H1 (cell line): ENCODE results near the gene LMBR1. TPM values are rescaled to one million over a fixed set of nuclear protein-coding genes. Genes with fewer than 3 reads are reported as not detected.
"Not testable (repeated sequence)": the region's sequence is repeated elsewhere in the genome, so short reads cannot be mapped to it uniquely, and the experiment has no call there.

ENCODE experiments used
- CTCF ChIA-PET: fragments of 300-600 bp; sonication (Branson Sonifier 250); formaldehyde crosslinking; loops from one replicate; lab custom pipeline; 2021; ENCODE audit not compliant: partially characterized antibody; lab: Charles Lee
- POLR2A ChIA-PET: fragments of 300-600 bp; sonication (Branson Sonifier 250); formaldehyde crosslinking; loops from one replicate; lab custom pipeline; 2021; ENCODE audit warnings: inconsistent platforms; ENCODE audit not compliant: partially characterized antibody; lab: Charles Lee
- DNase-seq, 2 experiments: peaks; one replicate each; pipeline versions ENCODE4 v3.0.0 to v3.0.0-alpha.2; 2010 to 2022; ENCODE audit warnings: low spot score in 2 of 2, low read depth in 1 of 2, mixed read lengths in 1 of 2
- FAIRE-seq: peaks from 2 replicates; lab custom pipeline; 2011; peaks lifted over from hg19 to GRCh38; lab: Jason Lieb, UNC
- H2AFZ ChIP-seq: 2 replicates; pipeline ENCODE4 v1.8.1; 2012; ENCODE audit warnings: low read length, inconsistent platforms
- H2AK5ac ChIP-seq: 2 replicates; pipeline ENCODE4 v1.6.1; 2013; ENCODE audit warnings: low read depth, low read length
- H2BK120ac ChIP-seq: replicated peaks from 2 replicates; pipeline ENCODE3; 2013; ENCODE audit warnings: low read depth, low read length, inconsistent platforms
- H2BK12ac ChIP-seq: 2 replicates; pipeline ENCODE4 v1.6.1; 2013; ENCODE audit warnings: low read depth, low read length
- H2BK15ac ChIP-seq: 2 replicates; pipeline ENCODE4 v1.6.1; 2013; ENCODE audit warnings: low read length
- H2BK20ac ChIP-seq: 2 replicates; pipeline ENCODE4 v1.6.1; 2013; ENCODE audit warnings: low read length
- H2BK5ac ChIP-seq: 2 replicates; pipeline ENCODE4 v1.6.1; 2013; ENCODE audit warnings: low read depth, low read length
- H3K14ac ChIP-seq: 2 replicates; pipeline ENCODE4 v1.6.1; 2013; ENCODE audit warnings: inconsistent platforms; ENCODE audit not compliant: insufficient read length
- H3K18ac ChIP-seq: 2 replicates; pipeline ENCODE4 v1.6.1; 2013; ENCODE audit warnings: low read length; ENCODE audit errors: extremely low read depth
- H3K23ac ChIP-seq: 2 replicates; pipeline ENCODE4 v1.6.1; 2013; ENCODE audit warnings: inconsistent platforms; ENCODE audit not compliant: insufficient read length
- H3K23me2 ChIP-seq: 2 replicates; pipeline ENCODE4 v1.6.1; 2013; ENCODE audit warnings: low read depth, low read length
- H3K27ac ChIP-seq: 2 replicates; pipeline ENCODE4 v1.6.1; 2011; ENCODE audit warnings: low read depth, low read length, inconsistent platforms
- H3K27me3 ChIP-seq, 4 experiments: replicated peaks in 1 of 4; 1 replicate in 1 of 4; 2 replicates in 3 of 4; pipeline versions ENCODE4 v1.6.1 to v1.8.1; 2011 to 2013; ENCODE audit warnings: low read length in 3 of 4, mild to moderate bottlenecking in 3 of 4, inconsistent platforms in 2 of 4, mixed read lengths in 2 of 4, moderate library complexity in 1 of 4; ENCODE audit not compliant: control insufficient read depth in 3 of 4, insufficient read depth in 3 of 4; ENCODE audit errors: extremely low read depth in 1 of 4
- H3K36me3 ChIP-seq, 4 experiments: 2 replicates each; pipeline versions ENCODE4 v1.6.1 to v1.8.1; 2011 to 2013; ENCODE audit warnings: mild to moderate bottlenecking in 4 of 4, low read length in 3 of 4, moderate library complexity in 2 of 4, control low read depth in 1 of 4, inconsistent platforms in 1 of 4; ENCODE audit not compliant: insufficient read depth in 4 of 4, control insufficient read depth in 2 of 4
- H3K4ac ChIP-seq: replicated peaks from 2 replicates; pipeline ENCODE3; 2013; ENCODE audit warnings: low read length, low read depth, mixed read lengths, inconsistent platforms; ENCODE audit not compliant: insufficient read length
- H3K4me1 ChIP-seq, 4 experiments: replicated peaks in 1 of 4; 1 replicate in 1 of 4; 2 replicates in 3 of 4; pipeline versions ENCODE4 v1.6.1 to v1.8.1; 2011 to 2013; ENCODE audit warnings: low read length in 3 of 4, inconsistent platforms in 2 of 4, mixed read lengths in 1 of 4; ENCODE audit not compliant: insufficient read depth in 4 of 4, control insufficient read depth in 3 of 4
- H3K4me2 ChIP-seq, 2 experiments: 2 replicates each; pipeline versions ENCODE4 v1.6.1 to v1.8.1; 2011 to 2013; ENCODE audit warnings: low read depth in 2 of 2, low read length in 2 of 2, control low read depth in 1 of 2, inconsistent platforms in 1 of 2, mild to moderate bottlenecking in 1 of 2; ENCODE audit not compliant: insufficient read depth in 1 of 2
- H3K4me3 ChIP-seq, 4 experiments: fragments of 200-600, 300-600 bp in 1 of 4; sonication (generic), shearing (Covaris generic), sonication (Bioruptor Twin) in 1 of 4; 2 replicates each; pipeline versions ENCODE4 v1.5.1 to v1.8.1; 2011 to 2016; ENCODE audit warnings: low read length in 4 of 4, low read depth in 3 of 4, control low read depth in 2 of 4, inconsistent platforms in 2 of 4, mild to moderate bottlenecking in 2 of 4, mixed read lengths in 1 of 4, moderate library complexity in 1 of 4; ENCODE audit not compliant: insufficient read depth in 2 of 4; ENCODE audit errors: extremely low read depth in 1 of 4
- H3K56ac ChIP-seq: replicated peaks from 2 replicates; pipeline ENCODE3; 2013; ENCODE audit warnings: low read depth, mild to moderate bottlenecking, mixed read lengths, low read length, inconsistent platforms; ENCODE audit not compliant: insufficient read length
- H3K79me1 ChIP-seq: 2 replicates; pipeline ENCODE4 v1.6.1; 2013; ENCODE audit warnings: low read depth, low read length, control low read depth
- H3K79me2 ChIP-seq, 2 experiments: 2 replicates each; pipeline versions ENCODE4 v1.6.1 to v1.8.1; 2012 to 2013; ENCODE audit warnings: low read length in 2 of 2, mild to moderate bottlenecking in 2 of 2, inconsistent platforms in 1 of 2; ENCODE audit not compliant: insufficient read depth in 2 of 2, control insufficient read depth in 1 of 2
- H3K9ac ChIP-seq, 4 experiments: replicated peaks in 1 of 4; 1 replicate in 1 of 4; 2 replicates in 3 of 4; pipeline versions ENCODE4 v1.6.1 to v1.8.1; 2011 to 2013; ENCODE audit warnings: low read depth in 3 of 4, low read length in 3 of 4, control low read depth in 2 of 4, mild to moderate bottlenecking in 2 of 4, moderate library complexity in 2 of 4, inconsistent platforms in 1 of 4; ENCODE audit errors: extremely low read depth in 1 of 4
- H3K9me3 ChIP-seq, 2 experiments: 2 replicates each; pipeline versions ENCODE4 v1.6.1 to v1.8.1; 2012 to 2013; ENCODE audit warnings: mild to moderate bottlenecking in 2 of 2, moderate library complexity in 2 of 2, control low read depth in 1 of 2, inconsistent platforms in 1 of 2, low read depth in 1 of 2, low read length in 1 of 2, mixed read lengths in 1 of 2; ENCODE audit not compliant: insufficient read depth in 2 of 2
- H4K20me1 ChIP-seq, 2 experiments: replicated peaks in 1 of 2; 2 replicates each; pipeline versions ENCODE3 to v1.8.1; 2011 to 2013; ENCODE audit warnings: inconsistent platforms in 2 of 2, low read length in 2 of 2, mild to moderate bottlenecking in 1 of 2; ENCODE audit not compliant: insufficient read depth in 2 of 2, control insufficient read depth in 1 of 2
- H4K5ac ChIP-seq: 2 replicates; pipeline ENCODE4 v1.6.1; 2013; ENCODE audit warnings: low read length, low read depth, mixed read lengths, inconsistent platforms; ENCODE audit not compliant: insufficient read length
- H4K8ac ChIP-seq: 2 replicates; pipeline ENCODE4 v1.8.0; 2013; ENCODE audit warnings: mild to moderate bottlenecking, moderate library complexity, low read length, inconsistent platforms; ENCODE audit not compliant: insufficient read depth; ENCODE audit errors: extremely low read depth
- H4K91ac ChIP-seq: replicated peaks from 2 replicates; pipeline ENCODE3; 2013; ENCODE audit warnings: low read length, mixed read lengths, inconsistent platforms; ENCODE audit not compliant: insufficient read length
- WGBS, 2 experiments: shearing (Covaris generic) in 1 of 2; methylation state at CpG; one replicate each; pipeline versions ENCODE4 v1.1.6 to v1.1.7; 2013 to 2015; ENCODE audit warnings: low lambda C conversion rate in 2 of 2, mixed read lengths in 2 of 2, inconsistent platforms in 1 of 2, low coverage in 1 of 2, missing lambda C conversion rate in 1 of 2; ENCODE audit not compliant: insufficient replicate concordance in 2 of 2, insufficient coverage in 1 of 2, insufficient read length in 1 of 2; ENCODE audit errors: extremely low coverage in 1 of 2, missing lambda C conversion rate in 1 of 2; 5-methylcytosine and 5-hydroxymethylcytosine counted together
- polyA plus RNA-seq, 7 experiments: library from polyadenylated mRNA; depleted of rRNA in 3 of 7; stranded (reverse) in 5 of 7; unstranded in 2 of 7; fragments of >200 nt in 5 of 7; fragments of 200-250 nt in 2 of 7; gene quantifications; 1 replicate in 5 of 7; 2 replicates in 1 of 7; 4 replicates in 1 of 7; pipeline versions ENCODE4 v1.2.1 to v1.2.3, GENCODE V29; 2011 to 2013; ENCODE audit warnings: missing spikeins in 2 of 7, mixed read lengths in 2 of 7
- total RNA-seq: library from RNA; stranded (reverse); fragmentation: NEBNext Ultra II Directional; extraction: Animal tissue kit (Norgen Biotek cat#: 25700); gene quantifications from 2 replicates; pipeline ENCODE4 v1.2.1, GENCODE V29; 2021

Gene LMBR1
- total and polyA plus RNA-seq, 2 of the 8 experiments (the other 6 are each of a cell fraction or from before 2014, with no cell fraction given) = 15.1 to 70.4 TPM

DNA sequence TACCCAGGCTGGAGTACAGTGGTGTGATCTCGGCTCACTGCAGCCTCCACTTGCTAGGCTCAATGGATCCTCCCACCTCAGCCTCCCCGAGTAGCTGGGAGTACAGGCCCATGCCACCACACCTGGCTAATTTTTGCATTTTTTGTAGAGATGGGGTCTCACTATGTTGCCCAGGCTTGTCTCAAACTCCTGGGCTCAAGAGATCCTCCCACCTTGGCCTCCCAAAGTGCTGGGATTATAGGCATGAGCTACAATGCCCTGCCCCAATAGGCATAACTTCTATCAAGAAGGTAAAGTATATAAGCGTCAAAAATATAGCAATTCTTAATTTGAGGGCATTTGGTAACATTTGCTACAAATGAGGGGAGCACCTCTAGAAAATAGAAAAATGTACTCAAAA lies 43.8 kb upstream of the LMBR1 start:
- not testable (repeated sequence) for H3K4me1 ChIP-seq, DNase-seq, H2BK20ac ChIP-seq, H3K4ac ChIP-seq, H2BK15ac ChIP-seq, H3K14ac ChIP-seq, H3K9ac ChIP-seq, H2AFZ ChIP-seq, H2AK5ac ChIP-seq, H3K27me3 ChIP-seq, H3K79me1 ChIP-seq, H3K27ac ChIP-seq, H4K20me1 ChIP-seq, H3K36me3 ChIP-seq, H3K4me3 ChIP-seq, FAIRE-seq, H2BK12ac ChIP-seq, H3K23ac ChIP-seq, H4K91ac ChIP-seq, H4K8ac ChIP-seq, H3K56ac ChIP-seq, H2BK120ac ChIP-seq, H3K23me2 ChIP-seq, H3K18ac ChIP-seq, H3K4me2 ChIP-seq, H3K79me2 ChIP-seq, H4K5ac ChIP-seq, H2BK5ac ChIP-seq
- WGBS, 2 experiments = 98% methylated on average over 3 of the region's 3 CpGs; no CpG with 5 or more reads in 1 of the 2 experiments
- ChIA-PET CTCF (interaction anchor here (1.3 kb wide), 1 partner anchor 15 kb away, joined by 3 read pairs; no protein-coding TSS in a partner anchor), POLR2A (interaction anchor here (5.3 kb wide), 1 partner anchor 12 kb away, joined by 18 read pairs; the partner anchor contains the start of gene NOM1)
- H3K9me3 ChIP-seq = peaks cover 7 to 12% of the 10 kb centered on the region in 2 experiments; a peak in 2 of 4 replicates
